Upper lobe of left lung (tissue), 4 donors: ENCODE results near the gene ELP4.

Experiments
- EP300 ChIP-seq, 4 donors: sonication (generic); formaldehyde crosslinking; IDR thresholded peaks; one replicate each; pipeline ENCODE4 v1.5.1; 2017; ENCODE audit warnings: antibody characterized with exemption in 4 of 4, control low read depth in 2 of 4
- POLR2AphosphoS5 ChIP-seq, 2 donors: sonication (generic); formaldehyde crosslinking; IDR thresholded peaks; one replicate each; pipeline ENCODE4 v1.5.1; 2017; ENCODE audit warnings: antibody characterized with exemption in 2 of 2
- TF ChIP-seq, protein P1 (sequence below), 6 experiments: fragments of 450-650 bp in 4 of 6; fragments of 200-600 bp in 2 of 6; sonication (generic) in 2 of 6; IDR thresholded peaks; one replicate each; pipeline ENCODE4 v1.5.1; 2016 to 2019; ENCODE audit warnings: antibody characterized with exemption in 6 of 6

DNA sequence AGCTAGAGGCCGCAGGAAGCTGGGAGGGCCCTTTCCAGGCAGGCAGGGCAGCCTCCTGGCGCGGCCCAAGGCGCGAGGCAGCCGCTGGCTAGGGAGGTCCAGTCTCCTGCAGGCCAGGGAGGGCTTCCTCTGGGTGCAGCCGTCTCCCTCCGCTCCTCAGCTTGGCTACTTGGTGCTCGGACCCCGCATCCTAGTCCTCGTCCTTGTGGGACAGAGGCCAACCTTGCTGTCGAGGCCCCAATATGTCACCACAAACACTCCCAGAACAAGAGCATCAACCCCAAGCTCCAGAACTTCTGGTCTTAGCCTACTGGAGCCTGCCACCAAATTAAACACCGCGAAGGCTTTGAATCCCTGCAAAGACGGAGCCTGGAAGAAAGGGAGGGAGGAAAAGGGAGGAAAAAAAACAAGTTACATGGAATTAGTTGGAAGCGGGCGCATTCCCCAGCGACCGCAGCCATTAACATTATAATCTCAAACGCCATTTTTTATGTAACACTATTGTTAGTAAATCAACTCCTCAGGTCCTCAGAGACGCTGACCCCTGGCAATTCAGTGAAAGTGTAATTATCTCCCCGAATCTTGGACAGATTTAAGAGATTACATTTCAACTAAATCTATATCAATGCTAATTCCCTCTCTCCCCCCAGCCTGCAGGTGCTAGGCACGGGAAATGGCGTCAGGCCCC, 314.2 kb downstream of the ELP4 start:
- TF ChIP-seq, protein P1, sequence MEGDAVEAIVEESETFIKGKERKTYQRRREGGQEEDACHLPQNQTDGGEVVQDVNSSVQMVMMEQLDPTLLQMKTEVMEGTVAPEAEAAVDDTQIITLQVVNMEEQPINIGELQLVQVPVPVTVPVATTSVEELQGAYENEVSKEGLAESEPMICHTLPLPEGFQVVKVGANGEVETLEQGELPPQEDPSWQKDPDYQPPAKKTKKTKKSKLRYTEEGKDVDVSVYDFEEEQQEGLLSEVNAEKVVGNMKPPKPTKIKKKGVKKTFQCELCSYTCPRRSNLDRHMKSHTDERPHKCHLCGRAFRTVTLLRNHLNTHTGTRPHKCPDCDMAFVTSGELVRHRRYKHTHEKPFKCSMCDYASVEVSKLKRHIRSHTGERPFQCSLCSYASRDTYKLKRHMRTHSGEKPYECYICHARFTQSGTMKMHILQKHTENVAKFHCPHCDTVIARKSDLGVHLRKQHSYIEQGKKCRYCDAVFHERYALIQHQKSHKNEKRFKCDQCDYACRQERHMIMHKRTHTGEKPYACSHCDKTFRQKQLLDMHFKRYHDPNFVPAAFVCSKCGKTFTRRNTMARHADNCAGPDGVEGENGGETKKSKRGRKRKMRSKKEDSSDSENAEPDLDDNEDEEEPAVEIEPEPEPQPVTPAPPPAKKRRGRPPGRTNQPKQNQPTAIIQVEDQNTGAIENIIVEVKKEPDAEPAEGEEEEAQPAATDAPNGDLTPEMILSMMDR (IDR thresholded peaks at IDR 0.05): no peak
- TF ChIP-seq EP300 (IDR thresholded peaks at IDR 0.05) (no peak), POLR2AphosphoS5 (IDR thresholded peaks at IDR 0.05) (no peak)
